Ovary (tissue), 9 donors: ENCODE data around the gene NFATC2IP. TPM values are rescaled to one million over a fixed set of nuclear protein-coding genes. Genes with fewer than 3 reads are reported as not detected.
A peak's percentile ranks its signal among the peaks of the same experiment; 100 is the strongest.
"Not testable (repeated sequence)": the region's sequence is repeated elsewhere in the genome, so short reads cannot be mapped to it uniquely, and the experiment has no call there.

Experiments
- DNase-seq, 5 donors: peaks; one replicate each; pipeline ENCODE4 v3.0.0-alpha.2; 2019 to 2020
- H3K27ac ChIP-seq, 2 donors: fragments of 200-600 bp; one replicate each; pipeline versions ENCODE4 v1.5.1 to v1.8.0; 2019 to 2022
- H3K27me3 ChIP-seq: fragments of 200-600 bp; one replicate; pipeline ENCODE4 v1.8.0; 2022
- H3K36me3 ChIP-seq: fragments of 200-600 bp; sonication (generic); one replicate; pipeline ENCODE4 v1.5.1; 2019
- H3K4me1 ChIP-seq: one replicate; pipeline ENCODE4 v1.8.1; 2013; ENCODE audit warnings: mild to moderate bottlenecking, moderate library complexity; ENCODE audit not compliant: insufficient read depth
- H3K4me3 ChIP-seq: fragments of 200-600 bp; sonication (generic); one replicate; pipeline ENCODE4 v1.5.1; 2017
- H3K9me3 ChIP-seq, 2 donors: fragments of 200-600 bp in 1 of 2; sonication (generic) in 1 of 2; one replicate each; pipeline versions ENCODE4 v1.5.1 to v1.8.1; 2013 to 2019; ENCODE audit warnings: mild to moderate bottlenecking in 1 of 2, moderate library complexity in 1 of 2
- CTCF ChIP-seq, 3 donors: fragments of 450-650 bp in 2 of 3; fragments of 200-600 bp in 1 of 3; IDR thresholded peaks; one replicate each; pipeline versions ENCODE4 v1.5.1 to v1.8.0; 2016 to 2022; ENCODE audit warnings: antibody characterized with exemption in 3 of 3, mild to moderate bottlenecking in 1 of 3
- EP300 ChIP-seq: sonication (generic); formaldehyde crosslinking; IDR thresholded peaks from one replicate; pipeline ENCODE4 v1.6.1; 2017; ENCODE audit warnings: antibody characterized with exemption
- POLR2A ChIP-seq: fragments of 450-650 bp; IDR thresholded peaks from one replicate; pipeline ENCODE4 v1.6.1; 2017; ENCODE audit warnings: antibody characterized with exemption, mild to moderate bottlenecking, moderate library complexity
- WGBS, 3 donors: extraction: QIAGEN DNeasy Blood & Tissue Kit in 1 of 3; methylation state at CpG; one replicate each; pipeline versions ENCODE4 v1.1.5 to v1.1.7; 2013 to 2017; 5-methylcytosine and 5-hydroxymethylcytosine counted together
- intact Hi-C, 4 donors: fragments of 100-400 bp; cut with DNase I; formaldehyde crosslinking; loops; one replicate each; pipeline versions ENCODE4 v1.11.0 to v1.15.1; 2022 to 2023
- polyA plus RNA-seq, 2 donors: library from polyadenylated mRNA; stranded (reverse); fragments of 200-250 nt in 1 of 2; fragments of 350-450 nt in 1 of 2; fragmentation: Illumina TruSeq in 1 of 2; extraction: RNeasy Lipid Tissue Mini Kit (QIAGEN cat#74804) in 1 of 2; gene quantifications; one replicate each; pipeline ENCODE4 v1.2.3, GENCODE V29; 2013 to 2014
- total RNA-seq, 7 donors: library from RNA; depleted of rRNA in 2 of 7; stranded (reverse); fragments of >200 nt in 2 of 7; fragmentation: NEBNext Ultra II Directional in 3 of 7; extraction: Animal tissue kit (Norgen Biotek cat#: 25700) in 3 of 7; gene quantifications; one replicate each; pipeline versions ENCODE4 v1.1.0 to v1.2.4, GENCODE V29; 2016 to 2023
- donor health status: DM: no; HTN: no; CAD: no; lungs with moderate emphysema.
- donor health status: DM: no; HTN: no; CAD: no.
- donor health status: Bipolar disorder and iron deficiency.
- donor health status: DM: yes; HTN: yes; CAD: no.
- donor health status: DM: no; HTN: no; CAD: no.
- donor health status: DM: yes; HTN: yes; CAD: no.

NFATC2IP gene
- total and polyA plus RNA-seq, 9 donors: 17.9 to 31.5 (median 23.3) TPM

- Histone ChIP-seq H3K4me1 (peaks cover 3% of the 10 kb centered on the region), H3K27ac (peak overlapping the region; percentile 36 to 52), H3K9me3 (no peaks in the 10 kb centered on the region), H3K27me3 (no peaks in the 10 kb centered on the region), H3K36me3 (no peaks in the 10 kb centered on the region), H3K4me3 (peak overlapping the region; percentile 96)
- TF ChIP-seq CTCF (IDR thresholded peaks at IDR 0.05) (peak in 1 of 3 donors; percentile 16), POLR2A (no peak), EP300 (no peak)
- 0 to 1% (median 1%) methylated on average over 17 of the region's 17 CpGs for WGBS, 3 donors
- intact Hi-C loops: no loop called here
- peak; percentile 60 to 79 (median 62) for DNase-seq
Observed at GRCh38 chr16:28974007-28974436, 23.3 kb downstream of the NFATC2IP start.

GRCh38 chr16:28974437-28975157, 23.9 kb downstream of the NFATC2IP start, which contains the start of gene SPNS1:
Gene SPNS1 (plus strand): TSS chr16:28974778. CDS start chr16:28975152, 374 bp downstream.
- peak; percentile 97 to 99 (median 97) for DNase-seq
- 0% methylated on average over 26 to 60 of the region's 60 CpGs for WGBS, 3 donors
- no peaks in the 10 kb centered on the region for H3K27me3 ChIP-seq
- intact Hi-C loops: no loop called here
- TF ChIP-seq CTCF (IDR thresholded peaks at IDR 0.05) (peak in 1 of 3 donors; percentile 22), EP300 (no peak), POLR2A (peak; percentile 48)
- peak within 1 kb of the TSS; percentile 96 for H3K4me3 ChIP-seq
- H3K27ac ChIP-seq: peak within 1 kb of the TSS; percentile 36 to 52
- no peaks in the 10 kb centered on the region for H3K36me3 ChIP-seq
- peaks cover 3% of the 10 kb centered on the region for H3K4me1 ChIP-seq
- H3K9me3 ChIP-seq: no peaks in the 10 kb centered on the region

- intact Hi-C loops: no loop called here
- peak overlapping the region; percentile 96 for H3K4me3 ChIP-seq
- no peaks in the 10 kb centered on the region for H3K27me3 ChIP-seq
- TF ChIP-seq CTCF (IDR thresholded peaks at IDR 0.05): no peak
- TF ChIP-seq POLR2A: no peak
- TF ChIP-seq EP300: no peak
- no peaks in the 10 kb centered on the region for H3K36me3 ChIP-seq
- peak overlapping the region in 1 of 2 donors; percentile 31 for H3K27ac ChIP-seq
- DNase-seq: no peak
- H3K4me1 ChIP-seq: peaks cover 3% of the 10 kb centered on the region
- no peaks in the 10 kb centered on the region for H3K9me3 ChIP-seq
- 2 to 8% (median 5%) methylated on average over 24 to 30 of the region's 30 CpGs for WGBS, 3 donors
Observed at GRCh38 chr16:28975158-28975599, 24.4 kb downstream of the NFATC2IP start.

- H3K27ac ChIP-seq: no peak overlapping the region
- H3K9me3 ChIP-seq: no peaks in the 10 kb centered on the region
- intact Hi-C loops: no loop called here
- H3K4me3 ChIP-seq: no peak overlapping the region
- no peaks in the 10 kb centered on the region for H3K27me3 ChIP-seq
- DNase-seq: no peak
- H3K4me1 ChIP-seq: peaks cover 3% of the 10 kb centered on the region
- H3K36me3 ChIP-seq: no peaks in the 10 kb centered on the region
- TF ChIP-seq EP300 (no peak), CTCF (IDR thresholded peaks at IDR 0.05) (no peak), POLR2A (no peak)
- 79 to 83% (median 80%) methylated on average over 11 of the region's 11 CpGs for WGBS, 3 donors
Observed at GRCh38 chr16:28977703-28978662, 27.2 kb downstream of the NFATC2IP start.

- not testable (repeated sequence) for H3K27me3 ChIP-seq, H3K4me1 ChIP-seq, H3K36me3 ChIP-seq, DNase-seq, H3K27ac ChIP-seq, H3K9me3 ChIP-seq, H3K4me3 ChIP-seq
- WGBS, 3 donors: 85 to 96% (median 88%) methylated on average over 7 of the region's 7 CpGs
- intact Hi-C loops: loop anchor here in 1 of 4 donors (10.0 kb wide), 1 partner anchor 754 kb away; no protein-coding TSS in a partner anchor
Observed at GRCh38 chr16:28980330-28980729, 29.6 kb downstream of the NFATC2IP start.
